Non-pigmented ciliary epithelial cell (primary cell): ENCODE data around the gene ARPC5L.
"Not testable (repeated sequence)": the region's sequence is repeated elsewhere in the genome, so short reads cannot be mapped to it uniquely, and the experiment has no call there.

Source experiments
- DNase-seq: peaks from one replicate; pipeline ENCODE4 v3.0.0-alpha.2; 2010; ENCODE audit warnings: low read depth

ARPC5L gene

DNA sequence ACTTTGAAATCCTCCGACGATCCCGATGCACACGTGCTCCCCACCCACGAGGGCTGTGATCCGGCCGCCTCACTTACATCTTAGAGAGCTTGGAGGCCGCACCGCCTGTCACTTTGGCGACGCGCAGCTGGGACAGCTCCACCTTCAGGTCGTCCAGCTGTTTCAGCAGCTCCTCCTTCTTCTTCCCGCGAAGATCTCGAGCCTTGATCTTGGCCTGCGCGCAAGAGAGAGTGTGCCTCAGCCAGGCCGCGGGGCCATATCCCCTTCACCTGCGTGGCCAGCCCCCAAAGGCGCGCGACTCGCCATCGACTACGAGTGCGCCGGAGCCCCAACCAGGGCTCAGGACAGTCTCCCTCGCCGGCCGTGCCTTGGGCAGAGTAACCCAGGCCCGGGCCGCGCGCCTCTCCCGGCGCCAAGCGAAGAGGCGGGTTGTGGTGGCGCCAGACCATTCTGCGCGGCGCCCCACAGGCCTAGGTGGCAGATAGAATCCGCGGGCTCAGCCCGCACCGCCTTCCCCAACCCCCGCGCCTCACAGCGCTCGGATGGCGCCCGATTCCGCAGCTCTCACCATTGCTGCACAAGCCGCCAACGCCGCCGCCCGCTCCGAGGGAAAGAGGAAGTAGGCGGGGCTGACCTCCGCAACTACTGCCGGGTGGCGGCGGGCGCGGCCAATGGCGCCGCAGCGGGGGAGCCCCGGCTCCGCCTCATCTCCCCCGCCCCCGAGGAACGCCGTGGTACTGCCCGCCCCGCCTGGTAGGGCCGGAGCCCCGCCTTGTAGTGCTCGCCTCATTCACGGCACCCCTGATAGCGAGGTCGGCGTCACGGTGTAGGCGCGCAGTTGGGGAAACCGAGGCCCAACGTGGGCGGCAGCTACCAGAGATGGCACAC lies at the start of gene ARPC5L, which contains the start of gene RPL35:
ARPC5L (plus strand) TSS at position 789 of the 888 bp plus-strand sequence. CDS start 7,161 bp downstream, outside the sequence.
RPL35 (minus strand) TSS at position 616 of the 888 bp plus-strand sequence; CDS start at position 571, 45 bp downstream.
- DNase-seq = no peak

DNA sequence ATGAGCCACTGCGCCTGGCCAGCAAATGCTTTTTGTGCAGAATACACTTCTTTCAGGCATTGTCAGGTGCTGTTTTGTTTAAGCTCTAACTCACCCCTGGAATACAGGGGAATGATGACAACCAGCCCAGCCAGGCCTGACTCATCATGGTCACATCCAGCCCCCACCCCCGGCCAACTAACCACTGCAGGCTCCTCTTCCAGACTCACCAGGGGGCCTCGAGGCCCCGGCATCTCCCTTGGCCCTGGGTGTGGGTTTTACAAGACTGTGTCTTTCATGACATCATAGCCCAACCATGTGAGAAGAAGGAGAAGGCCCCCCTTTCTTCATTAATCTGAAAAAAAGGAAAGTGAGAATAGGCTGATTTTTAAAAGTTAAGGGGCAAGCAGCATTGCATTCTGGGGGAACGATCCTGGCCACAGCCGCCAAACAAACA lies 49.5 kb upstream of the ARPC5L start:
- peak; percentile 99 for DNase-seq

DNA sequence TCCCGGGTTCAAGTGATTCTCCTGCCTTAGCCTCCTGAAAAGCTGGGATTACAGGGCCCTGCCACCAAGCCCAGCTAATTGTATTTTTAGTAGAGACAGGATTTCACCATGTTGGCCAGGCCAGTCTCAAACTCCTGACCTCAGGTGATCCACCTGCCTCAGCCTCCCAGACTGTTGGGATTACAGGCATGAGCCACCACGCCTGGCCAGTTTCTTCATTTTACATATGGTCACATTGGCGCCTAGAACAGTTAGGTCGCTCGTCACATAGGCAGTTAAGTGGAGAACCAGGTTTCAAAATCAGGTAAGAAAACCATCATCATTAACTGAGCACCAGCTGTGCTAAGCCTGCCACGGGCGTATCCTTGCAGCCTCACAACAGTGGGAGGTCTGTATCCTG lies 48.9 kb upstream of the ARPC5L start:
- no peak for DNase-seq

DNA sequence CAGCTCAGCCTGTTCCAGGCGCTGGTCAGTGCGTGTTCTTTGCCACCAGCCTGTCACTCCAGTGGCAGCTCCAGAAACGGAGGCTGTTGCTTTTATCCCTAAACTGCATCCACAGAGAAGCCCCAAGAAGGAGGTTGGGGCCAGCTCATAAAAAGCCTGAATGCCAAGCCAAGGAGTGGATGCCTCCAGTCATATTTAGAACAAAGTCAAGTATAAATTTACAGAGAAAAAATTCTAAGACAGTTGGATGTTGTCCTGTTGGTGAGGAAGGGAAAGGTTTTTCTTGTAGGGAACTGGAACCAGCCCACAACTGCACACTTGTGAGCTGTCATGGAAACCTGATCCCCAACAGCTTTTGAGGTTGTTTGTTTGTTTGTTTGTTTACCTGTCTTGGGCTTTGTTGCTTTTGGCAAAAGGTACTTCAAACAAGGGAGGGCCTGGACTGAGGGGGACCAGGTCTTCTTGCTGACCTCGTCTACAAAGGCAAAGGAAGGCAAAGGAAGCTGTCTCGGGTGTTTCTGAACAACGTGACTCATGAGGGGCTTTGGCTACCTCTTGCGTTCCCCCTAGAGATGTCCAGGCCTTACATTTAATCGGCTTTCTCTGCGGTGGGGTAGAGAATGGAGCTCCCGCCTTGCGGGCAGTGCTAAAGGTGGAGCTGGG lies 48.3 kb upstream of the ARPC5L start:
- no peak for DNase-seq

DNA sequence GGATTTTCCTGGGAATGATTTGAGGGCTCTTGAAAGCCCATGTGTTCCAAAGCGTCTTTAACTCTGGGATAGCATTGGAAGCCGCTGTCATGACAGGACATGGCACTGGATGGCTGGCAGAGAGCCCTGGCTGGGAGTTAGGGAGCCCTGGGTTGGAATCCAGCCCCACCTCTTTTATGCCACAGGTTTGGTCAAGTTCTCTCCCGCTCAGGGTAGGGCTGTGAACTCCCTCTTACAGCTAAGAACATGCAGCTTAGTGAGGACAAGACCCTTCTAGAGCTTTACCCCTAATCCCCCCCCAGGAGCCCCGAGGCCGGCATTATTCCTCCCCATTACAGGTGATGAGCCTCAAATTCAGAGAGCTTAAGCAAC lies 47.8 kb upstream of the ARPC5L start:
- DNase-seq = no peak

DNA sequence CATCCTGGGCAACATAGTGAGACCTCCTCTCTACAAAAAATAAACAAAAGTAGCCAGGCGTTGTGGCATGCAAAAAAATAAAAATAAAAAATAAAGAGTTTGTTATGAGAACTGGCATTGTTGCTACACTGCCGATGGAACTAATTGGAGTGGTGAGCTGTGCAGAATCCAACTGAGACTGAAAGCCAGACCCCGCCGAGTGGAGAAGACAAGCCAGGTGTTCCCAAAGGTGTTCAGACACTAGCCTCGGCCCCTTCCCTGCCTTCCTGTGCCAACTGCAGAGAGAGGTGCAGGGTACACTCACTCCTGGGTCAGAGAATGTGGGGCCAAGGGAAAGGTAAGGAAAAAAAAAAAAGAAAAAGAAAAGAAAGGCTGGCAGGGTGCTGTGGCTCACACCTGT lies 46.3 kb upstream of the ARPC5L start:
- no peak for DNase-seq

DNA sequence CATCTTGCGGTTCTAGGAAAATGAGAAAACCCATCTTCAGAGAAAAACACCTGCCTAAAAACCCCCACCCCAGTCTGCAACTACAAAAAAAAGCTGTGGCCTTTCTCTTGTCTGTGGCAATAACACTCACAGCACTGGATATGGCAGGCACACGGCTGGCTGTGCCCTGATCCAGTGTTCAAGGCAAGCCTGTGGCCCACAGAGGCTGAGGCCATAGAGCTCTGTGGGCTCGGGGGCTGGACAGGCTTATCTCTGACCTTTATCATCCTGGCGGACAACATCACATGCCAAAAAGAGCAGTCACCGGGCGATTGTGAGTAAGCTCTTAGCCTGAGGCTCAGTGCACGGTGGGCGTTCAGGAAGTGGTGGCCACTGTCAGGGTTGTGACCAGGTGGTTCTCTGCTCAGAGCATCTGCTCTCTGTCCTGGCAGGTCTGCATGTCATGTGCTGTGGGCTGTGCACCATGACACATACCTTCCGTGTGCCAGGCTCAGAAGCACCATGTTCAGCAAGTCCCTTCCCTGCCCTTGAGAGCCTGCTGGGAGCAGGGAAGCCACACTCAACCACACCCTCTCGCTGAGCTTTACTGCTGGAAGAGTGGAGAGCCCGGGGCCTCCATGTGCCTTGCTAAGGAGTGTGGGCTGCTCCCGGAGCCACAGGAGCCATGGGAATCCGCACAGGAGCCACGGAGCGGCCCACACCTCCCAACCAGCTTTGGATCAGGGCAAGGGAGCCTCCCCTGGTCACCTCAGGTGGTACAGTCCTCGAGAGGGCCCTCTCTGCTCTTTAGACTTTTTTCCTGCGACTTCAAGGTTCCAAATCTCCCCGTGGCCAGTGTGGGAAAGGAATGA lies 43.3 kb upstream of the ARPC5L start:
- DNase-seq = peak; percentile 48

DNA sequence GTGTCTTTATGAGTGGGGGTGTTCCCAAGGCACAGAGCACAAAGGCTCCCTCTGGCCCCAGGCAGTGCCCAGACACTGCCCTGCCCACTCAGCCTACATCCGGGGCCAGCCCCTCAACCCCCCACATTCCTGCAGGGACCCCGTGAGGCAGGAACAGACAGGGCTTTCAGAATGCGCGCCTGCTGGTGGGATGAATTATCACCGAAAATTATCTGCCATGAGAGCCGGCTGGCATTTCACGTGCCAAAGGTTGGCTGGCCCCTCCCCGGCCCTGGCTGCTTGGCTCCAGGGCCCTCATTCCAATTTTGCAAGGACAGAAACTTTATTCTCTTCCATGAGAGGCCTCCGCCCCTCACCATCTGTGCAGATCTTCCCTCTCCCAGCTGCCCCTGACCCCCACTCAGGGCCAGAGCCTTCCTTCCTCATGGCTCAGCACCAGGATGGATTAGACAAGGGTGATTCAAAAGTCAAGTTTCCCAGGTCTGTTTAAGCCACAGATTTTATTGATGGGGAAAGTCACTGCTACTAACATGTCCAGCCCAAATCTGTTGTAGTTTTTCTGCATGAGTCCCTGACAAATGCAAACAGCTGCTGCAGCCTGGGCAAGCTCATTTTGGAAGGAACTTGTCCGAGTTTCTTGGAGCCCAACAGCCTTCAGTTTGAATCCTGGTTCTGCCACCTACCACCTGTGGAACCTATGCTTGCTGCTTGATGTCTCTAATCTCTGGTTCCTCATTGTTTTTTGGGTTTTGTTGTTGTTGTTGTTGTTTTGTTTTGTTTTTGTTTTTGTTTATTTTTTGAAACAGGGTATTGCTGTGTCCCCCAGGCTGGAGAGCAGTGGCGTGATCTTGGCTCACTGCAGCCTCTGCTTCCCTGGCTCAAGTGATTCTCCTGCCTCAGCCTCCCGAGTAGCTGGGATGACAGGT lies 41.0 kb upstream of the ARPC5L start:
- no peak for DNase-seq

DNA sequence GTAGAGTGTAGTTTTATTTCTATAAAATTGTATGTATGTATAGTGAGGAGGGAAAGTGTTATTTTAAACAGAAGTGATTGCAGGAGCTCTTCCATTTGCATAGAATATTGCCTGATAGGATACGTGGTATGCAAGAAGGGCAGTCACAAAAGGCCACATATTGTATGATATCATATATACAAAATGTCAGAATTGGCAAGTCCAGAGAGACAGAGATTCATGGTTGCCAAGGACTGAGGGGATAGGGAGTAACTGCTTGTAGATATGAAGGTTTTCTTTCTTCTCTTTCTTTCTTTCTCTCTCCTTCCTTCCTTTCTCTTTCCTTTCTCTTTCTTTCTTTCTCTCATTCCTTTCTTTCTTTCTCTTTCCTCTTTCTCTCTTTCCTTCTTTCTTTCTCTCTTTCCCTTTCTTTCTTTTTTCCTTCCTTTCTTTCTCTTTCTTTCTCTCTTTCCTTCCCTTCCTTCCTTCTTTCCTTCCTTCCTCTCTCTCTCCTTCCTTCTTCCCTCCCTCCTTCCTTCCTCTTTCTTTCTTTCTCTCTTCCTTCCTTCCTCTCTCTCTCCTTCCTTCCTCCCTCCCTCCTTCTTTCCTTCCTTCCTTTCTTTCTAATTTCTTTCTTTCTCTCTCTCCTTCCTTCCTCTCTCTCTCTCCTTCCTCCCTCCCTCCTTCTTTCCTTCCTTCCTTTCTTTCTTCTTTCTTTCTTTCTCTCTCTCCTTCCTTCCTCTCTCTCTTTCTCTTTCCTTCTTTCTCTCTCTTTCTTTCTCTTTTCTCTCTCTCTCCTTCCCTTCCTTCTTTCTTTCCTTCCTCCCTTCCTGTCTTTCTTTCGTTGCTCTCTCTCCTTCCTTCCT lies 33.2 kb upstream of the ARPC5L start:
- DNase-seq = no peak

DNA sequence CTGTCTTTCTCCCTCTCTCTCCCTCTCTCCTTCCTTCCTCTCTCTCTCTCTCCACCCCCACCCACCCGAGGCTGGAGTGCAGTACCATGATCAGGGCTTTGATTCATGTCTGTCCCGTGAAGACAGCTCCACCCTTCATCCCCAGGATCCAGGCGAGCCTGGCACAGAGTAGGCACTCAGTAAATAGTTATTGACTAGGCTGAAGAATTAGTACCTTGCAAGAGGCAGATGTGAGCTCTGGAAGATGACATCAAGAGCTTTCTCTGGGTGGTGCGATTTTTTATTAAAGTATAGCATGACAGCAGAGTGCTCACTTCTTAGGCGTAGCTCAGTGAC lies 32.6 kb upstream of the ARPC5L start:
- DNase-seq = no peak

DNA sequence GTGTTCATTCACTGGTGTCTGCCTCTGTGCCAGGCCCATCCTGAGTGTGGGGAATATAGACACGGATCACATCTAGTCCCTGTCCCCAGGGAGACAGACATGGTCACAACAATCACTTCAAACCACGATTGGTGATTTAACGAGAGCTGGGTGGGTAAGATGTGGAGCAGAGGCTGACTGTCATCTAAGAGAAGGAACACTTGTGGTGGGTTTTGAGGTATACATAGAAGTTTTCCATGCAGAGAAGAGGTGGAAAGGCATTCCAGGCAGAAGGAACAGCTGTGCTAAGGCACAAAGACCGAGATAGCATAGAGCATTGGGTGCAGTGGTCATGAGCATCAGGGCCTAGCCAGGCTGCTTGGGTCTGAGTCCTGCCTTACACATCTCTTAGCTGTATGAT lies 31.3 kb upstream of the ARPC5L start:
- DNase-seq = no peak

DNA sequence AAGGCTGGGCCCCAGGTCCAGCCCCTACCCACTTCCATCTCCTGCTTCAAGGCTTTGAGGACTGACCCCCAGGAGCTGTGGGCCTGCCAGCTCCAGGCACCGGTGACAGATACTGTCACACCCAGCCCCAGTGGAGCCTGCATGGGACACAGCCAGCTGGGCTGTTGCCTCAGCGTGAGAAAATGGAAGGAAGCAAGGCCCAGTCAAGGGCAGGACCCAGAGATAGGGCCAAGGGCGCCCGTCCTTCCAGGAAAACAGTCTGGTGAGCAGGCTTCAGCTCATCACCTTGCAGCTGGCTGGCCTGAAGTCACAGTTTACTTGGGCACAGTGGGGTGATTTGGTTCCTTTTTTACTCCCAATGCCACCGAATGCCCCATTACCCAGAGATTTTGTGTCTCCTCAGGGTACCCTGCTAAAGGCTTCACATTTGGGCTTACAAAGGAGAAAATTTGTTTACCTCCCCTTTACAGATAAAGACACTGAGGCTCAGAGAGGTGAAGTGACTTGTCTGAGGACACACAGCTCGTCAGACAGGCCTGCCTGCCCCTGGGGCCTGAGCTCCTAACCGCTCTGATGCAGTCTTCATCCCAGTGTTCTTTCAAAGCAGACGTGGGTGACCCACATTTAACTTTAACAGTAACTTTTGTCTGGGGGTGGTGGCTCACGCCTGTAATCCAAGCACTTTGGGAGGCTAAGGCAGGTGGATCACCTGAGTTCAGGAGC lies 30.1 kb upstream of the ARPC5L start:
- no peak for DNase-seq

DNA sequence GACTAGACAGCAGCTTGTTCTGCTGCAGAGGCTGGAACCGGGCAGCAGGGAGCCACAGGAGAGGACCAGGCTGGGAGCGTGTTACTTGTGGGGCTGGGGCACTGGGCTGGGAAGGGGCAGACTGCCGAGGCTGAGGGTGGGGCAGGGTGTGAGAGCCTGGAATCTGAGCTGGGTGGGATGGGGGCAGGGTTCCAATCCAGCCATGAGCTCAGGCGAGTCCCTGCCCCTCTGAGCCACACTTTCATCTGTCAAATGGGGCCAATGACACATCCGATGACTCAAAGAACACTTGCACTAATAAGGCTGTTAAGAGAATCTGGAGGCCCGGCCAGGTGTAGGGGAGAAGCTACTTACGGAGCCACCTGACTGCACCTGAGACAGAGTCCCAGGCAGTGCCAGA lies 27.3 kb upstream of the ARPC5L start:
- no peak for DNase-seq

DNA sequence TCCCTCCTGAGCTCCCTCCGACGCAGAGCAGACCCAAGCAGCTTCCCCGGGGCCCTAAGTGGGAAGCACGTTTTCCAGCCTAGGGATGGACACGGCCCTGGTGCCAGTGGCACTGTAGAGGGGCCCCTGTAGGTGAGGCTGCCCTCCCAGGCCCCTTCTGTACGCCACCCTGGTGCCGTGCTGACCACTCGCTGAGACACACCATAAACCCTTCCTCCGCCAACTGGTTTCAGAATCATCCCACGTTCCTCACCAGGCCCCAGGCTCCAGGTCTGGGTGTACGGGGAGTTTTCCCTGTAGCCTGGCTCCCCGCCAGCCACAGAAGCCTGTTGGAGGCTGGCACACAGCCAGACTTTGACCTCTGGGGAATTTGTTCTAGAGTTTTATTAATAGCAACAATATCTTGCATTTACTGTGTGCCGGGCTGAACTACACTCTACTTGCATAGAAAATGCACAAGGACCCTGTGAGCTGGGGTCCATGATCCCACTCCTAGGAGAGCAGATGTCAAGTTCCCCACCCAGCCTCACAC lies 26.8 kb upstream of the ARPC5L start:
- peak; percentile 53 for DNase-seq

DNA sequence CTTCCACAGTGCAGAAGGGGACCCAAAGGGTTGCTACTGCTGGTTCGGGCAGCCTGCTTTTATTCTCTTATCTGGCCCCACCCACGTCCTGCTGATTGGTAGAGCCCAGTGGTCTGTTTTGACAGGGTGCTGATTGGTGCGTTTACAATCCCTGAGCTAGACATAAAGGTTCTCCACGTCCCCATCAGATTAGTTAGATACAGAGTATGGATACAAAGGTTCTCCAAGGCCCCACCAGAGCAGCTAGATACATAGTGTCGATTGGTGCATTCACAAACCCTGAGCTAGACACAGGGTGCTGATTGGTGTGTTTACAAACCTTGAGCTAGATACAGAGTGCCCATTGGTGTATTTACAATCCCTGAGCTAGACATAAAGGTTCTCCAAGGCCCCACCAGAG lies 23.8 kb upstream of the ARPC5L start:
- DNase-seq = not testable (repeated sequence)

DNA sequence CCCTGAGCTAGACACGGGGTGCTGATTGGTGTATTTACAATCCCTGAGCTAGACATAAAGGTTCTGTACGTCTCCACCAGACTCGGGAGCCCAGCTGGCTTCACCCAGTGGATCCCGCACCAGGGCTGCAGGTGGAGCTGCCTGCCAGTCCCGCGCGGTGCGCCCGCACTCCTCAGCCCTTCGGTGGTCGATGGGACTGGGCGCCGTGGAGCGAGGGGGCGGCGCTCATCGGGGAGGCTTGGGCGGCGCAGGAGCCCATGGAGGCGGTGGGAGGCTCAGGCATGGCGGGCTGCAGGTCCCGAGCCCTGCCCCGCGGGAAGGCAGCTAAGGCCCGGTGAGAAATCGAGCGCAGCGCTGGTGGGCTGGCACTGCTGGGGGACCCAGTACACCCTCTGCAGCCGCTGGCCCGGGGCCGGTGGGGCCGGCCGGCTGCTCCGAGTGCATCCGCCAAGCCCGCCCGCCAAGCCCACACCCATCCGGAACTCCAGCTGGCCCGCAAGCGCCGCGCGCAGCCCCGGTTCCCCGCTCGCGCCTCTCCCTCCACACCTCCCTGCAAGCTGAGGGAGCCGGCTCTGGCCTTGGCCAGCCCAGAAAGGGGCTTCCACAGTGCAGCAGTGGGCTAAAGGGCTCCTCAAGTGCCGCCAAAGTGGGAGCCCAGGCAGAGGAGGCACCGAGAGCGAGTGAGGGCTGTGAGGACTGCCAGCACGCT lies 23.2 kb upstream of the ARPC5L start:
- DNase-seq = not testable (repeated sequence)

DNA sequence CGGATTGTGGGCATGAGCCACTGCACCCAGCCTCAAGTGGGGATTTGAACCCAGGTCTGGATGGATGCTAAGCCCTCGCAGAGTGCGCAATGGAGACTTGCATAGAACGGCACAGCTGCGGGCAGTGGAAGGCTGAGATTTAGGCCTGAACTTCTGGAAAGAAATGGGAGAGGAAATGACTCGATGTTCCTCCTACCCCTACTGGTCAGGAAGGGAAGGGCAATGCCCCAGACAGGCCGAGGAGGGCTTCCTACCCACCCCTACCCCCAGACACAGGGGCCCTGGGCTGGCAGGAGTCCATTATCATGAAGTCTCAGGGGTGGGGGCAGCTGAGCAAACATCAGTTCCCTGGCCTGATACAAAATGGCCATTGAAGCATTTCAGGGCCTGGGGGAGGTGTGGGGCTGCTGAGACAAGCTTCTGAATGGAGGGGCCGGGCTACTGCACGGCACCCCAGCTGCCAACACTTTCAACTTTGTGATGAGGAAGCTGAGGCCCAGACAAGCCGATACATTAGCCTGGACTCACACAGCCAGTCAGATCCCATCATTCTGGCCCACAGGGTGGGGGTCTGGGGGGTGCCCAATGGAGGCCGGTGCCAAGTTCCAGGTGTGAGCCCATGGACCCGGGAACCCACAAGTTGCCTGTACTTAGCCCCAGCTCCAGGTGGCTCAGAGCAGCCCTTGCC lies 22.2 kb upstream of the ARPC5L start:
- DNase-seq = no peak

DNA sequence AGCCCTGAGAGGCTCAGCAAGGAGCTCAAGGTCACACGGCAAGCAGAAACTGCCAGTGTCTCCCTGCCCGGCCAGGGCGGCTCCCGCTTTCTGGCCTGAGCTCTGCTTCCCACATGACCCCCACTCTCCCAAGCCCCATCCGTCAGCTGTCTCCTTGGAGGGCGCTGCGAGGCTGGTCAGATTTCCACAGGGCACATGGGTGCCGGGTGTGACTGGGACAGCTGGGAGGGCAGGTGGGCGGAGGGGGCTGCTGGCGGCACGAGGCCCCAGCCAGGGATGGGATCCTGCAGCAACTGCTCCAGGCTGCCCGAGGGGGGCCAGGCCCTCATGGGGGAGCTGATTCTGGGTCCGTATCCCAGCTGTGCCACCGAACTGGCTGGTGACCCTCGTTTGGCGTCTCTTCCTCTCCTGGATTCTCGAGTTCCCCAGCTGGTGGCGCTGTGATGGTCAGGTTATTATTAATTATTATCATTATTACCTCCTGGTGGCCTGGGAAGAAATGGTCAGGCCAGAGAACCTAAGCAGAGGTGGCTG lies 21.6 kb upstream of the ARPC5L start:
- DNase-seq = no peak
